ENCODE measurements around the gene GASK1A.

Gene GASK1A

GRCh38 chr3:42982645-42983412 is 3.7 kb downstream of the GASK1A start:
- TF ChIP-seq ZFX (IDR thresholded peaks at IDR 0.05): no peak
- TF ChIP-seq CTCF (conservative IDR thresholded peaks at IDR 0.05): no peak
- no peak overlapping the region for H3K27ac ChIP-seq

GRCh38 chr3:42983927-42984326 is 4.8 kb downstream of the GASK1A start:
- TF ChIP-seq CTCF (conservative IDR thresholded peaks at IDR 0.05) (no peak), ZFX (IDR thresholded peaks at IDR 0.05) (no peak)
- no peak overlapping the region for H3K27ac ChIP-seq

- TF ChIP-seq CTCF (conservative IDR thresholded peaks at IDR 0.05): no peak
Measured at GRCh38 chr3:42984701-42985100, 5.6 kb downstream of the GASK1A start.

GRCh38 chr3:42988097-42988496 is 9.0 kb downstream of the GASK1A start:
- H3K27ac ChIP-seq: no peak overlapping the region
- no peak for TF ChIP-seq CTCF (conservative IDR thresholded peaks at IDR 0.05)
- TF ChIP-seq ZFX (IDR thresholded peaks at IDR 0.05): no peak

More at GRCh38 chr3:42984701-42985100, 5.6 kb downstream of the GASK1A start:
- H3K27ac ChIP-seq: no peak overlapping the region

- TF ChIP-seq CTCF (conservative IDR thresholded peaks at IDR 0.05) (no peak), ZFX (IDR thresholded peaks at IDR 0.05) (no peak)
- no peak overlapping the region for H3K27ac ChIP-seq
Measured at GRCh38 chr3:42988566-42988965, 9.5 kb downstream of the GASK1A start.

- TF ChIP-seq CTCF (conservative IDR thresholded peaks at IDR 0.05) (no peak), ZFX (IDR thresholded peaks at IDR 0.05) (no peak)
- no peak overlapping the region for H3K27ac ChIP-seq
Measured at GRCh38 chr3:42991341-42992315, 12.5 kb downstream of the GASK1A start.

- TF ChIP-seq ZFX (IDR thresholded peaks at IDR 0.05) (no peak), CTCF (conservative IDR thresholded peaks at IDR 0.05) (no peak)
- H3K27ac ChIP-seq: no peak overlapping the region
Measured at GRCh38 chr3:42994595-42994994, 15.5 kb downstream of the GASK1A start.
